NCI-H1694 (cell line): ENCODE data around the gene TBX1.

Source experiments
- DNase-seq: peaks from one replicate; lab custom pipeline; 2025; lab: John Stamatoyannopoulos, UW

Gene TBX1

GRCh38 chr22:19738664-19739447 is 21.7 kb upstream of the TBX1 start:
- DNase-seq = no peak

GRCh38 chr22:19739448-19739895 is 21.1 kb upstream of the TBX1 start:
- DNase-seq = no peak

- no peak for DNase-seq
Measured at GRCh38 chr22:19739911-19740449, 20.6 kb upstream of the TBX1 start.

GRCh38 chr22:19740586-19740985 is 20.0 kb upstream of the TBX1 start:
- no peak for DNase-seq

- DNase-seq = no peak
Measured at GRCh38 chr22:19741053-19741452, 19.5 kb upstream of the TBX1 start.

- no peak for DNase-seq
Measured at GRCh38 chr22:19742160-19743066, 18.2 kb upstream of the TBX1 start.

- DNase-seq = no peak
Measured at GRCh38 chr22:19743081-19743480, 17.5 kb upstream of the TBX1 start.

GRCh38 chr22:19743651-19744050 is 16.9 kb upstream of the TBX1 start:
- no peak for DNase-seq

- no peak for DNase-seq
Measured at GRCh38 chr22:19744350-19745006, 16.1 kb upstream of the TBX1 start.

- no peak for DNase-seq
Measured at GRCh38 chr22:19745155-19746101, 15.2 kb upstream of the TBX1 start.

- DNase-seq = no peak
Measured at GRCh38 chr22:19746726-19747125, 13.9 kb upstream of the TBX1 start.

GRCh38 chr22:19747551-19747950 is 13.0 kb upstream of the TBX1 start:
- DNase-seq = no peak

GRCh38 chr22:19748139-19748538 is 12.4 kb upstream of the TBX1 start:
- DNase-seq = no peak

GRCh38 chr22:19748991-19749664 is 11.4 kb upstream of the TBX1 start:
- DNase-seq = no peak

- DNase-seq = no peak
Measured at GRCh38 chr22:19749876-19750275, 10.7 kb upstream of the TBX1 start.

- no peak for DNase-seq
Measured at GRCh38 chr22:19750507-19751490, 9.8 kb upstream of the TBX1 start.

GRCh38 chr22:19751497-19752245 is 8.9 kb upstream of the TBX1 start:
- DNase-seq = no peak

GRCh38 chr22:19753090-19753842 is 7.3 kb upstream of the TBX1 start:
- DNase-seq = no peak
